Calu3 (cell line): ENCODE results near the gene TRIM3. TPM values are rescaled to one million over a fixed set of nuclear protein-coding genes. Genes with fewer than 3 reads are reported as not detected.

Source experiments
- BruUV-seq: library from RNA; stranded (reverse); fragments of 400-500 nt; replicated peaks from 2 replicates; lab custom pipeline; 2021; lab: Mats Ljungman, UMichigan
- CTCF ChIA-PET: fragments of 300-600 bp; sonication (Branson Sonifier 250); formaldehyde crosslinking; loops from one replicate; lab custom pipeline; 2022; ENCODE audit warnings: antibody characterized with exemption; lab: Charles Lee
- DNase-seq: peaks from one replicate; pipeline ENCODE4 v3.0.0; 2022
- H3K27ac Mint-ChIP-seq: one replicate; pipeline ENCODE4 v1.8.0; 2022; ENCODE audit warnings: mixed read lengths; ENCODE audit not compliant: unreplicated experiment
- H3K27me3 Mint-ChIP-seq: one replicate; pipeline ENCODE4 v1.8.0; 2022; ENCODE audit warnings: mixed read lengths; ENCODE audit not compliant: unreplicated experiment
- H3K36me3 Mint-ChIP-seq: one replicate; pipeline ENCODE4 v1.8.0; 2022; ENCODE audit warnings: mild to moderate bottlenecking, moderate library complexity, mixed read lengths; ENCODE audit not compliant: insufficient read depth, unreplicated experiment
- H3K4me1 Mint-ChIP-seq: one replicate; pipeline ENCODE4 v1.8.0; 2022; ENCODE audit warnings: mild to moderate bottlenecking, low read depth, mixed read lengths; ENCODE audit not compliant: unreplicated experiment
- H3K4me3 Mint-ChIP-seq: one replicate; pipeline ENCODE4 v1.8.0; 2022; ENCODE audit warnings: mild to moderate bottlenecking, low read depth, moderate library complexity, mixed read lengths; ENCODE audit not compliant: unreplicated experiment
- H3K9me3 Mint-ChIP-seq: one replicate; pipeline ENCODE4 v1.8.0; 2022; ENCODE audit warnings: low read depth, mixed read lengths; ENCODE audit not compliant: unreplicated experiment
- CTCF ChIP-seq: fragments of 200-600 bp; IDR thresholded peaks from one replicate; pipeline ENCODE4 v1.8.0; 2022; ENCODE audit warnings: antibody characterized with exemption; ENCODE audit not compliant: unreplicated experiment
- intact Hi-C: fragments of 100-400 bp; cut with micrococcal nuclease; formaldehyde crosslinking; loops from one replicate; pipeline ENCODE4 v1.10.0; 2022; ENCODE audit not compliant: unreplicated experiment
- total RNA-seq: library from RNA; stranded (reverse); gene quantifications from 2 replicates; pipeline ENCODE4 v1.2.3, GENCODE V29; 2022

Gene TRIM3
- total RNA-seq, 1 experiment from 2014 or later: 10.6 TPM

GRCh38 chr11:6438979-6439571, 34.7 kb downstream of the TRIM3 start:
- peak; percentile 55 for DNase-seq
- TF ChIP-seq CTCF: peak; percentile 36
- CTCF ChIA-PET: interaction anchor here (0.6 to 1.4 kb wide), 10 partner anchors 9 to 60 kb away, joined by 3 to 16 read pairs (median 3); partner anchors contain the start of genes ARFIP2 and TIMM10B
- no peak overlapping the region for H3K4me3 Mint-ChIP-seq
- H3K4me1 Mint-ChIP-seq: no peaks in the 10 kb centered on the region
- H3K36me3 Mint-ChIP-seq: no peaks in the 10 kb centered on the region
- intact Hi-C loops: loop anchor here (1.0 to 2.0 kb wide), 2 partner anchors 60 to 66 kb away; no protein-coding TSS in a partner anchor
- BruUV-seq: no TSS peak
- no peak overlapping the region for H3K27ac Mint-ChIP-seq
- H3K27me3 Mint-ChIP-seq: no peaks in the 10 kb centered on the region
- no peaks in the 10 kb centered on the region for H3K9me3 Mint-ChIP-seq

GRCh38 chr11:6437993-6438392, 35.7 kb downstream of the TRIM3 start:
- TF ChIP-seq CTCF: no peak
- CTCF ChIA-PET: interaction anchor here (1.3 kb wide), 2 partner anchors 14 to 59 kb away, joined by 3 to 8 read pairs; no protein-coding TSS in a partner anchor
- DNase-seq: no peak
- Mint-ChIP-seq H3K27me3 (no peaks in the 10 kb centered on the region), H3K36me3 (no peaks in the 10 kb centered on the region), H3K9me3 (no peaks in the 10 kb centered on the region), H3K4me3 (no peak overlapping the region), H3K27ac (no peak overlapping the region), H3K4me1 (no peaks in the 10 kb centered on the region)
- BruUV-seq: no TSS peak
- intact Hi-C loops: loop anchor here (2.0 kb wide), 1 partner anchor 67 kb away; no protein-coding TSS in a partner anchor

GRCh38 chr11:6437423-6437822, 36.3 kb downstream of the TRIM3 start:
- H3K4me1 Mint-ChIP-seq: no peaks in the 10 kb centered on the region
- no TSS peak for BruUV-seq
- H3K9me3 Mint-ChIP-seq: no peaks in the 10 kb centered on the region
- TF ChIP-seq CTCF: no peak
- H3K27me3 Mint-ChIP-seq: peaks cover under 1% of the 10 kb centered on the region
- CTCF ChIA-PET: interaction anchor here (1.3 kb wide), 1 partner anchor 58 kb away, joined by 8 read pairs; no protein-coding TSS in a partner anchor
- H3K4me3 Mint-ChIP-seq: no peak overlapping the region
- no peak for DNase-seq
- H3K36me3 Mint-ChIP-seq: no peaks in the 10 kb centered on the region
- intact Hi-C loops: no loop called here
- no peak overlapping the region for H3K27ac Mint-ChIP-seq

- Mint-ChIP-seq H3K4me1 (no peaks in the 10 kb centered on the region), H3K4me3 (no peak overlapping the region), H3K27ac (no peak overlapping the region), H3K36me3 (no peaks in the 10 kb centered on the region), H3K27me3 (peaks cover 22% of the 10 kb centered on the region), H3K9me3 (no peaks in the 10 kb centered on the region)
- intact Hi-C loops: no loop called here
- DNase-seq: no peak
- CTCF ChIA-PET: no interaction called here
- TF ChIP-seq CTCF: no peak
- BruUV-seq: no TSS peak
Observed at GRCh38 chr11:6433998-6434660, 39.6 kb downstream of the TRIM3 start.
